H9 (cell line): ENCODE measurements around the gene PARP12. TPM values are rescaled to one million over a fixed set of nuclear protein-coding genes. Genes with fewer than 3 reads are reported as not detected.

Experiments
- DNase-seq: peaks from one replicate; pipeline ENCODE4 v3.0.0-alpha.2; 2017
- H2AFZ ChIP-seq: one replicate; pipeline ENCODE4 v1.6.1; 2013; ENCODE audit warnings: mild to moderate bottlenecking, low read length, control low read depth, moderate library complexity
- H2AK5ac ChIP-seq: 2 replicates; pipeline ENCODE4 v1.6.1; 2013; ENCODE audit warnings: low read length, control low read depth, mixed read lengths; ENCODE audit not compliant: insufficient read length
- H2BK120ac ChIP-seq: one replicate; pipeline ENCODE4 v1.6.1; 2013; ENCODE audit warnings: low read depth, mild to moderate bottlenecking, low read length, control low read depth, inconsistent platforms; ENCODE audit not compliant: poor library complexity, severe bottlenecking
- H2BK12ac ChIP-seq: 2 replicates; pipeline ENCODE4 v1.6.1; 2013; ENCODE audit warnings: low read length, control low read depth, mixed read lengths, low read depth; ENCODE audit not compliant: insufficient read length
- H2BK15ac ChIP-seq: 2 replicates; pipeline ENCODE4 v1.6.1; 2013; ENCODE audit warnings: low read depth, low read length, control low read depth
- H2BK20ac ChIP-seq: one replicate; pipeline ENCODE4 v1.6.1; 2013; ENCODE audit warnings: low read depth, mild to moderate bottlenecking, low read length, control low read depth, inconsistent platforms; ENCODE audit not compliant: poor library complexity, severe bottlenecking
- H2BK5ac ChIP-seq: 2 replicates; pipeline ENCODE4 v1.6.1; 2013; ENCODE audit warnings: low read length, control low read depth, mixed read lengths; ENCODE audit not compliant: insufficient read length
- H3K14ac ChIP-seq: 2 replicates; pipeline ENCODE4 v1.6.1; 2013; ENCODE audit warnings: low read length, control low read depth; ENCODE audit not compliant: insufficient read depth
- H3K18ac ChIP-seq: 2 replicates; pipeline ENCODE4 v1.6.1; 2013; ENCODE audit warnings: low read depth, mild to moderate bottlenecking, mixed read lengths, low read length, control low read depth; ENCODE audit not compliant: insufficient read length
- H3K23ac ChIP-seq: 2 replicates; pipeline ENCODE4 v1.6.1; 2013; ENCODE audit warnings: low read length, control low read depth, mixed read lengths, low read depth; ENCODE audit not compliant: insufficient read length
- H3K23me2 ChIP-seq: 2 replicates; pipeline ENCODE4 v1.6.1; 2013; ENCODE audit warnings: low read depth, mild to moderate bottlenecking, mixed read lengths, low read length, control low read depth; ENCODE audit not compliant: insufficient read length, poor library complexity, severe bottlenecking
- H3K27ac ChIP-seq: 2 replicates; pipeline ENCODE4 v1.5.1; 2013; ENCODE audit warnings: low read length, control low read depth, mixed read lengths, low read depth; ENCODE audit not compliant: insufficient read length
- H3K27me3 ChIP-seq: 2 replicates; pipeline ENCODE4 v1.6.1; 2013; ENCODE audit warnings: low read length, control low read depth, inconsistent platforms; ENCODE audit not compliant: insufficient read depth
- H3K4ac ChIP-seq: 2 replicates; pipeline ENCODE4 v1.6.1; 2013; ENCODE audit warnings: low read depth, mild to moderate bottlenecking, control low read depth, inconsistent platforms, low read length, moderate library complexity
- H3K4me1 ChIP-seq: 2 replicates; pipeline ENCODE4 v1.6.1; 2013; ENCODE audit warnings: low read length, control low read depth, inconsistent platforms; ENCODE audit not compliant: insufficient read depth
- H3K4me2 ChIP-seq: 2 replicates; pipeline ENCODE4 v1.6.1; 2013; ENCODE audit warnings: low read length, control low read depth, mixed read lengths; ENCODE audit not compliant: insufficient read length, insufficient read depth
- H3K56ac ChIP-seq: 2 replicates; pipeline ENCODE4 v1.6.1; 2013; ENCODE audit warnings: low read depth, mild to moderate bottlenecking, mixed read lengths, low read length, control low read depth; ENCODE audit not compliant: insufficient read length
- H3K79me1 ChIP-seq: 2 replicates; pipeline ENCODE4 v1.6.1; 2013; ENCODE audit warnings: low read depth, mild to moderate bottlenecking, moderate library complexity, low read length, control low read depth, inconsistent platforms; ENCODE audit not compliant: insufficient read depth, poor library complexity, severe bottlenecking
- H3K79me2 ChIP-seq: 2 replicates; pipeline ENCODE4 v1.6.1; 2013; ENCODE audit warnings: low read length, control low read depth, inconsistent platforms; ENCODE audit not compliant: insufficient read depth
- H3K9ac ChIP-seq: 2 replicates; pipeline ENCODE4 v1.6.1; 2013; ENCODE audit warnings: low read length, control low read depth, mixed read lengths; ENCODE audit not compliant: insufficient read length; ENCODE audit errors: extremely low read depth
- H3K9me3 ChIP-seq: one replicate; pipeline ENCODE4 v1.6.1; 2013; ENCODE audit warnings: low read depth, low read length, inconsistent platforms; ENCODE audit not compliant: control insufficient read depth
- H3T11ph ChIP-seq: one replicate; pipeline ENCODE4 v1.6.1; 2013; ENCODE audit warnings: mild to moderate bottlenecking, low read length, control low read depth, inconsistent platforms
- H4K20me1 ChIP-seq: one replicate; pipeline ENCODE4 v1.6.1; 2013; ENCODE audit not compliant: control insufficient read depth, insufficient read length, insufficient read depth
- H4K5ac ChIP-seq: 2 replicates; pipeline ENCODE4 v1.6.1; 2013; ENCODE audit warnings: low read depth, mild to moderate bottlenecking, mixed read lengths, low read length, control low read depth; ENCODE audit not compliant: insufficient read length
- H4K8ac ChIP-seq: replicated peaks from 2 replicates; pipeline ENCODE4 v1.6.1; 2013; ENCODE audit warnings: low read length, control low read depth, mixed read lengths, low read depth; ENCODE audit not compliant: insufficient read length
- H4K91ac ChIP-seq: 2 replicates; pipeline ENCODE4 v1.6.1; 2013; ENCODE audit warnings: low read depth, mild to moderate bottlenecking, moderate library complexity, mixed read lengths, low read length, control low read depth; ENCODE audit not compliant: insufficient read length
- H3K27ac Mint-ChIP-seq, 3 experiments: 2 replicates in 2 of 3; 3 replicates in 1 of 3; pipeline ENCODE4 v1.8.0; 2020 to 2021; ENCODE audit warnings: mixed read lengths in 3 of 3, mild to moderate bottlenecking in 1 of 3, moderate library complexity in 1 of 3
- H3K27me3 Mint-ChIP-seq: 2 replicates; pipeline ENCODE4 v1.8.0; 2021; ENCODE audit warnings: low read depth, mild to moderate bottlenecking, moderate library complexity, mixed read lengths
- H3K36me3 Mint-ChIP-seq, 3 experiments: 2 replicates in 2 of 3; 3 replicates in 1 of 3; pipeline ENCODE4 v1.8.0; 2020 to 2021; ENCODE audit warnings: low read depth in 3 of 3, mixed read lengths in 3 of 3; ENCODE audit not compliant: insufficient read depth in 1 of 3
- H3K4me1 Mint-ChIP-seq, 2 experiments: 2 replicates each; pipeline ENCODE4 v1.8.0; 2020; ENCODE audit warnings: mixed read lengths in 2 of 2
- H3K4me3 Mint-ChIP-seq, 2 experiments: 2 replicates in 1 of 2; 3 replicates in 1 of 2; pipeline ENCODE4 v1.8.0; 2020 to 2021; ENCODE audit warnings: mild to moderate bottlenecking in 2 of 2, mixed read lengths in 2 of 2, moderate library complexity in 1 of 2
- H3K9me3 Mint-ChIP-seq, 2 experiments: 2 replicates in 1 of 2; 3 replicates in 1 of 2; pipeline ENCODE4 v1.8.0; 2020; ENCODE audit warnings: mild to moderate bottlenecking in 2 of 2, mixed read lengths in 2 of 2, moderate library complexity in 1 of 2
- WGBS: extraction: QIAGEN DNeasy Blood & Tissue Kit; methylation state at CpG from one replicate; pipeline ENCODE4 v1.1.7; 2013; ENCODE audit warnings: missing lambda C conversion rate, low lambda C conversion rate, mixed read lengths; ENCODE audit not compliant: insufficient read length; ENCODE audit errors: extremely low coverage; 5-methylcytosine and 5-hydroxymethylcytosine counted together
- total RNA-seq: library from RNA; stranded (reverse); gene quantifications from 2 replicates; pipeline ENCODE4 v1.2.1, GENCODE V29; 2021
- TF ChIP-seq, protein P1 (sequence below): fragments of 200-600 bp; sonication (generic); conservative IDR thresholded peaks from 3 replicates; pipeline ENCODE4 v1.8.0; 2021; ENCODE audit warnings: antibody characterized with exemption, mild to moderate bottlenecking

Gene PARP12
- total RNA-seq, 1 experiment from 2014 or later: 11.8 TPM

DNA sequence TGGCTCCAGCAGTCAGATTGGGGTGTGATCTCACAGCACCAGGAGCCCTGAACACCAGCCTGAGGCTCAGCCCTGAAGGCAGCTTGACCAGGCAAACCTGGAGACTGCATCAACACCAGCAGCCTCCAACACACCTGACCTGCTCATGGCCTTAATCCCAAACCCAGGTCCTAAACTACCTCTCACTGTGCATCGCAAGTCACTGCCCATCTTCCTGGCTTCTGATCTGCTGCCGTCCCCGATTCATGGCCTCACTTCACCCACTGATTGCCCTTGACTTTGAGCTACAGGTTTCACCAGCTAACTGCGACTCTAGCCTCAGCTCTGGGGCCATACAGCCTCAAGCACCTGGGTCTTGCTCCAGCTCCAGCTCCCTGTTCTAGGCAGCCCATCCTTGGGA lies 49.1 kb downstream of the PARP12 start:
- TF ChIP-seq, protein P1, sequence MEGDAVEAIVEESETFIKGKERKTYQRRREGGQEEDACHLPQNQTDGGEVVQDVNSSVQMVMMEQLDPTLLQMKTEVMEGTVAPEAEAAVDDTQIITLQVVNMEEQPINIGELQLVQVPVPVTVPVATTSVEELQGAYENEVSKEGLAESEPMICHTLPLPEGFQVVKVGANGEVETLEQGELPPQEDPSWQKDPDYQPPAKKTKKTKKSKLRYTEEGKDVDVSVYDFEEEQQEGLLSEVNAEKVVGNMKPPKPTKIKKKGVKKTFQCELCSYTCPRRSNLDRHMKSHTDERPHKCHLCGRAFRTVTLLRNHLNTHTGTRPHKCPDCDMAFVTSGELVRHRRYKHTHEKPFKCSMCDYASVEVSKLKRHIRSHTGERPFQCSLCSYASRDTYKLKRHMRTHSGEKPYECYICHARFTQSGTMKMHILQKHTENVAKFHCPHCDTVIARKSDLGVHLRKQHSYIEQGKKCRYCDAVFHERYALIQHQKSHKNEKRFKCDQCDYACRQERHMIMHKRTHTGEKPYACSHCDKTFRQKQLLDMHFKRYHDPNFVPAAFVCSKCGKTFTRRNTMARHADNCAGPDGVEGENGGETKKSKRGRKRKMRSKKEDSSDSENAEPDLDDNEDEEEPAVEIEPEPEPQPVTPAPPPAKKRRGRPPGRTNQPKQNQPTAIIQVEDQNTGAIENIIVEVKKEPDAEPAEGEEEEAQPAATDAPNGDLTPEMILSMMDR: no peak
- Histone ChIP-seq H2AK5ac (no peak overlapping the region), H3K27me3 (no peaks in the 10 kb centered on the region), H3K79me1 (no peaks in the 10 kb centered on the region), H4K91ac (no peak overlapping the region), H4K5ac (no peak overlapping the region), H3K23ac (no peak overlapping the region), H3T11ph (no peak overlapping the region), H4K20me1 (no peaks in the 10 kb centered on the region), H2AFZ (no peak overlapping the region), H3K9me3 (no peaks in the 10 kb centered on the region), H3K4me2 (no peak overlapping the region), H4K8ac (no peak overlapping the region), H3K79me2 (no peaks in the 10 kb centered on the region), H3K27ac (no peak overlapping the region), H3K4ac (no peak overlapping the region), H3K14ac (no peak overlapping the region), H3K9ac (no peak overlapping the region), H2BK5ac (no peak overlapping the region), H2BK15ac (no peak overlapping the region), H3K4me1 (no peaks in the 10 kb centered on the region), H3K23me2 (no peaks in the 10 kb centered on the region), H2BK12ac (no peak overlapping the region), H3K18ac (no peak overlapping the region), H2BK120ac (no peak overlapping the region), H3K56ac (no peak overlapping the region), H2BK20ac (no peak overlapping the region)
- H3K27ac Mint-ChIP-seq: no peak overlapping the region
- H3K36me3 Mint-ChIP-seq: no peaks in the 10 kb centered on the region
- peaks cover 4% of the 10 kb centered on the region; the same call in 1 of the 2 replicates for H3K27me3 Mint-ChIP-seq
- peaks cover 19 to 24% of the 10 kb centered on the region in 2 experiments for H3K4me1 Mint-ChIP-seq
- DNase-seq: no peak
- no CpG with 5 or more reads among the region's 4 CpGs for WGBS
- no peaks in the 10 kb centered on the region for H3K9me3 Mint-ChIP-seq
- H3K4me3 Mint-ChIP-seq: no peak overlapping the region
